ENCODE measurements around the gene SUPT7L.
A peak's percentile ranks its signal among the peaks of the same experiment; 100 is the strongest.
"Not testable (repeated sequence)": the region's sequence is repeated elsewhere in the genome, so short reads cannot be mapped to it uniquely, and the experiment has no call there.

The SUPT7L gene

GRCh38 chr2:27685577-27685976 lies 22.2 kb upstream of the SUPT7L start:
- DNase-seq: no peak

GRCh38 chr2:27685006-27685405 lies 21.6 kb upstream of the SUPT7L start:
- DNase-seq: not testable (repeated sequence)

GRCh38 chr2:27683390-27684071 lies 20.1 kb upstream of the SUPT7L start:
- DNase-seq: peak in 30 of 51 donors; percentile 1 to 80 (median 19)

- DNase-seq: not testable (repeated sequence)
Measured at GRCh38 chr2:27682334-27682771, 18.9 kb upstream of the SUPT7L start.

- no peak for DNase-seq
Measured at GRCh38 chr2:27681841-27682240, 18.4 kb upstream of the SUPT7L start.

- DNase-seq: no peak
Measured at GRCh38 chr2:27680571-27680970, 17.2 kb upstream of the SUPT7L start.

GRCh38 chr2:27672723-27673486 lies 9.5 kb upstream of the SUPT7L start:
- DNase-seq: no peak

- DNase-seq: no peak
Measured at GRCh38 chr2:27671235-27671634, 7.8 kb upstream of the SUPT7L start.

- DNase-seq: no peak
Measured at GRCh38 chr2:27667446-27667845, 4.0 kb upstream of the SUPT7L start.

- DNase-seq: no peak
Measured at GRCh38 chr2:27664622-27665363, 1.4 kb upstream of the SUPT7L start.

- DNase-seq: peak in 1 of 51 donors; percentile 29
Measured at GRCh38 chr2:27664154-27664574, 750 bp upstream of the SUPT7L start.

- DNase-seq: no peak
Measured at GRCh38 chr2:27661371-27661770, 2.0 kb downstream of the SUPT7L start.

- DNase-seq: peak in 1 of 51 donors; percentile 6
Measured at GRCh38 chr2:27655155-27655951, 8.1 kb downstream of the SUPT7L start.

GRCh38 chr2:27653397-27653796 lies 10.0 kb downstream of the SUPT7L start:
- DNase-seq: no peak

- no peak for DNase-seq
Measured at GRCh38 chr2:27652790-27653189, 10.6 kb downstream of the SUPT7L start.

GRCh38 chr2:27652341-27652740 lies 11.1 kb downstream of the SUPT7L start:
- no peak for DNase-seq

- DNase-seq: no peak
Measured at GRCh38 chr2:27651056-27651455, 12.4 kb downstream of the SUPT7L start.

- DNase-seq: no peak
Measured at GRCh38 chr2:27647737-27648136, 15.7 kb downstream of the SUPT7L start.

- DNase-seq: no peak
Measured at GRCh38 chr2:27647289-27647688, 16.1 kb downstream of the SUPT7L start.

- no peak for DNase-seq
Measured at GRCh38 chr2:27645197-27645596, 18.2 kb downstream of the SUPT7L start.

GRCh38 chr2:27640722-27641245 lies 22.6 kb downstream of the SUPT7L start:
- DNase-seq: no peak
